GM21367 (cell line): ENCODE data around the gene CDCA3.
"Not testable (repeated sequence)": the region's sequence is repeated elsewhere in the genome, so short reads cannot be mapped to it uniquely, and the experiment has no call there.

Experiments used
- ATAC-seq: cut with Tn5 transposase; IDR thresholded peaks from one replicate; pipeline ENCODE4 v1.9.1; 2021; ENCODE audit not compliant: unreplicated experiment

CDCA3 gene

DNA sequence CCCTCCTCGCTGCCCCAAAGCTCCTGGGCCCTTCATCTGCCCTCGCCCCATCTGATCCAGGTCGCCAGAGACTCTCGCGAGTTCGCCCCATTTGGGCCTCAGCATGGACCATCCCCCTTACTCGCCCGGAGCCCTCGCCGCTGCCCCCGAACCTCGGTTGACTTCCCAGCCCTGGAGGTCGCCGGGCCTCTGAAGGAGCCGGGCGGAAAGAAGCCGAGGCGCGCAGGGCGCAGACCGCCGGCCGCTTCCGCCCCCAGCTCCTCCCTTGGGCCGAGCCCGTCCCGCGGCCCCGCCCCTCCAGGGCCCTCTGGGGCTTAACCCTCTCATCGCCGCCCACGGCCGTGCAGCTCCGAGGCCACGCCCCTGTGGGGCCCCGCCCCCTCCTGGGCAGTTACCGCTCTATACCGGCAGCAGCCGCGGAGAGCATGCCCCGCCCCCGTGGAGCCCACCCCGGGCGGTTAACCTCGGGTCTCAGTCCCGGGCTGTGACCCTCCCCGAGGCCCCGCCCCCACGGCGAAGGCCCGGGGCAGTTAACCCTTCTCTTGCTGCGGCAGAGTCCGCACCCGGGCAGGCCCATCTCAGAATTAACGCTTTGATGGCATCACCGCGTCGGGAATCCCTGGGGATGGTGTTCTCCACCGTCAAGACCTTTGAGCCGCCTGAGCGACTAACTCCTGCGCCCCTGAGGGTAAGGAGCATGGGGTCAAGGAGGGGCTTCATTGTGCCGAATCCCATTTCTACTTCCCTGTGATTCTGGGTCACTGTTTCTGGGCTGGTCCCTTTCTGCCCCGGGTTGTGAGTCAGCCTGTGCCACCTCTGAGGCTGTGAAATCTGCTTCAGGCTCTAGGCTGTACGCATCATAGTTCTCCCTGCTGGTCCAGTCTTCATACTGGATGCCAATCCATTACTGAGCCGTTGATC, 22.3 kb upstream of the CDCA3 start, which contains the start of gene SPSB2:
TSS of gene SPSB2 (minus strand) at position 210 of the 921 bp plus-strand sequence. CDS start 402 bp downstream, outside the sequence.
- ATAC-seq: peak; percentile 61

DNA sequence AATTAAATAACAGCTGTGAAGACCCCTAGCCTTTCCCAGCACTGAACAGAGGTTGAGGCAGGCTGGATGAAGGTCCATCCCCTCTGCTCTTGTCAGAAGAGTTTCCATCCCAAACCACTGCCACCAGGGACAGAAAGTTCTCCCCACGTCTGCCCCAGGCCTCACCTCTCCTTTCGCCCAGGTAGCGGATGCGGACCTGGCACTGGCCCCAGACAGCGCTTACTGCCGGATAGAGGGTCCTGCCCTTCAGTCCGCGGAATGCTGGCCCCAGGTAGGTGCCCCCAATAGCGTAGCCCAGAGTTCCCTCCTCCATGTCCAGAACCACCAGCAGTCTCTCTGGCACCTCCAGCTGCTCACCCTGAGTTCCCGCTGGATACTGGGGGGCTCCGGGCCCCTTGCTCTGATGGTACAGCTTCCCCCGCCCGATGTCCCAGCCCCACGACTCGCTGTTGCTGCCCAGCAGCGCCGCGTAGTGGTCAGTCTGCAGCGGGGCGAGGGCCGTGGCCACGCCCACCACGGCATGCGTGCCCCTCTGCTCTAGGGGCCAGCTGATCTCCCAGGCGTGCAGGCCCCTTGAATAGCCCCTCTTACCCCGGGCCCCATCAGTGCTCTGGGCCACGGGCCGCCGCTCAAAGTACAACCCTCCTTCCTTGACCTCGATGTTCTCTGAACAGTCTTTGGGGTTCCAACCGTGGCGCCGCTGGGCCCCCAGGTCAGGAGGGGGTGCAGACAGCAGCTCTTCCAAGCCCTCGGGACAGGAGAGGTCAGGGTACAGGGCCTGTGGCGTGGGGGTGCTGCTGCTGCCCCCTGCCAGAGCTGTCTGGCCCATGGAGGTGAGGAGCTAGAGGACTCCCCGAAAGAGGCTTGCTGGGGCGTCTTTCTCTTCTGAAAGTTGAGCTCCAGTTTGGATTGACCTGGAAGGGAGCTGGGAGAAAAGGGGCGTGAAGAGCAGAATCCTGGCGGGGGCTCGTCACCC, 21.3 kb upstream of the CDCA3 start:
- ATAC-seq: peak; percentile 28

DNA sequence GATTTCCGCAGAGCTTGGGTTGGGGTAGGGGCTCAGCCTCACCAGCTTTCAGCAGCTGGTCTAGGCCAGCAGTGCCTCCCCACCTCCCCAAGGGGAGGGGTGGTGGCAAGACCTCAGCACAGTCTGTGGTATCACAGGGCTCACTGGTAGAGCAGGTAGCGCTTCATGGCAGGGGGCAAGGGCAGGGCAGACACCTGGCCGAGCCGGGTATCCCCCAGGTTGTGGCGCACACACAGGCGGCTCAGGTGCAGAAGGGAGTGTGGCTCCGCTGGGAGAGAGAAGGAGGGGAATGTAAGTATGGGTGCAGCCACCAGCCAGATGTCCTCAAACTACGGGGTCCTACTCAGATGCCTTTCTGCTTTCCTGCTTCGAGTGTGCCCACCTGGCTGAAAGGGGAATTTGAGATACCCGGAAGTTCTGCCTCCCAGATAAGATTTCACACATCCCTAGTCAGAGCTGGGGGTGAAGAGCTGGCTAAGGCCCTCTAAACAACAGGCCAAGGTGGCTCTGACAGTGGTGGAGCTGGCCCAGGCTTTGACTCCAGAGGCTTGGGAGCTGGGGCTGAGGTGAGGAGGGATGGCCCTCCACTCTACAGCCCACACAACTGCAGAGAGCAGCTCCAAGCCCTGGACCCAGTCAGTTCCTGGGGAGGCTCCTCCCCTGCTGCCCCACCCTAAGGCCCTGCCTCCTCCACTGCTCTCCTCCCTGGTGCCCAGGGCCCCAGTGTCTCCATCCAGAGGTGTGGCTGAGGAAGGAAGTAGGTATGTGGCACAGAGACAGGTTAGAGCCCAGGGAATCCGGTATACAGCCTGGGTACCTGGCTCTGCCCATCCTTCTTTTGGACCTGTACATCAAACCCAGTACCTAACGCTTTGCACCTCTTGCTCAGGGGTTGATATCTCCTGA, 20.2 kb upstream of the CDCA3 start:
- ATAC-seq: no peak

DNA sequence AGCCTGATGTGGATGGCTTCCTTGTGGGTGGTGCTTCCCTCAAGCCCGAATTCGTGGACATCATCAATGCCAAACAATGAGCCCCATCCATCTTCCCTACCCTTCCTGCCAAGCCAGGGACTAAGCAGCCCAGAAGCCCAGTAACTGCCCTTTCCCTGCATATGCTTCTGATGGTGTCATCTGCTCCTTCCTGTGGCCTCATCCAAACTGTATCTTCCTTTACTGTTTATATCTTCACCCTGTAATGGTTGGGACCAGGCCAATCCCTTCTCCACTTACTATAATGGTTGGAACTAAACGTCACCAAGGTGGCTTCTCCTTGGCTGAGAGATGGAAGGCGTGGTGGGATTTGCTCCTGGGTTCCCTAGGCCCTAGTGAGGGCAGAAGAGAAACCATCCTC, 19.2 kb upstream of the CDCA3 start:
- not testable (repeated sequence) for ATAC-seq

DNA sequence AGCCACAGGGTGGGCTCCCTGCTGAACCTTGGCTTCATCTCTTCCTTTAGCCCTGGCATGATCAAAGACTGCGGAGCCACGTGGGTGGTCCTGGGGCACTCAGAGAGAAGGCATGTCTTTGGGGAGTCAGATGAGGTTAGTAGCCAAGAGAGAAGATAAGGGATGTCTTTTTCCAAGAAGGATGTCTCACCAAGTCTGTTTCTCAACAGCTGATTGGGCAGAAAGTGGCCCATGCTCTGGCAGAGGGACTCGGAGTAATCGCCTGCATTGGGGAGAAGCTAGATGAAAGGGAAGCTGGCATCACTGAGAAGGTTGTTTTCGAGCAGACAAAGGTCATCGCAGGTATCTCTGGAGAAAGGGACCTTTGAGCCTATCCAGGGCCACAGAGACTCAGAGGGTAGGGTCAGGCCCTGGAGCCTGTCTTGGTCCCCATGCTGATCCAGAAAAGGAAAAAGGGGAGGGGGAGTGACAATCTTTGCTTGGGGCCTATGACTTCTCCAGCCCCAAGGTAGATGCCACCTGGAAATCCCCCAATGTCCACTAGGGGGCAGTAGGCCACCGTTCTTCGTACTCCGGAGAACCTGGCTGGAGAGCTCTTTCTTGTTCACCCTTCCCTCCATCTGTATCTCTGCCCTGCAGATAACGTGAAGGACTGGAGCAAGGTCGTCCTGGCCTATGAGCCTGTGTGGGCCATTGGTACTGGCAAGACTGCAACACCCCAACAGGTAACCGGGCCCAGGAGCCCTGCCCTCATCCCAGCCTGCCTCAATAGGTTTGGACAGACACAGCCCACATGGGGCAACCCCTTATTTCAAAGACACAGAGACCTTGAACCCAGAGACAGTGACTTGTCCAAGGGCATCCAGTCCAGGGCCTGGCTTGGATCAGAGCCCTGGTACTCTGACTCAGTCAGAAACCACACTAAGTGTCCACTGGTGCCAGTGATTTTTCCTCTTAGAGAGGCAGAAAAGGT, 18.2 kb upstream of the CDCA3 start:
- no peak for ATAC-seq

DNA sequence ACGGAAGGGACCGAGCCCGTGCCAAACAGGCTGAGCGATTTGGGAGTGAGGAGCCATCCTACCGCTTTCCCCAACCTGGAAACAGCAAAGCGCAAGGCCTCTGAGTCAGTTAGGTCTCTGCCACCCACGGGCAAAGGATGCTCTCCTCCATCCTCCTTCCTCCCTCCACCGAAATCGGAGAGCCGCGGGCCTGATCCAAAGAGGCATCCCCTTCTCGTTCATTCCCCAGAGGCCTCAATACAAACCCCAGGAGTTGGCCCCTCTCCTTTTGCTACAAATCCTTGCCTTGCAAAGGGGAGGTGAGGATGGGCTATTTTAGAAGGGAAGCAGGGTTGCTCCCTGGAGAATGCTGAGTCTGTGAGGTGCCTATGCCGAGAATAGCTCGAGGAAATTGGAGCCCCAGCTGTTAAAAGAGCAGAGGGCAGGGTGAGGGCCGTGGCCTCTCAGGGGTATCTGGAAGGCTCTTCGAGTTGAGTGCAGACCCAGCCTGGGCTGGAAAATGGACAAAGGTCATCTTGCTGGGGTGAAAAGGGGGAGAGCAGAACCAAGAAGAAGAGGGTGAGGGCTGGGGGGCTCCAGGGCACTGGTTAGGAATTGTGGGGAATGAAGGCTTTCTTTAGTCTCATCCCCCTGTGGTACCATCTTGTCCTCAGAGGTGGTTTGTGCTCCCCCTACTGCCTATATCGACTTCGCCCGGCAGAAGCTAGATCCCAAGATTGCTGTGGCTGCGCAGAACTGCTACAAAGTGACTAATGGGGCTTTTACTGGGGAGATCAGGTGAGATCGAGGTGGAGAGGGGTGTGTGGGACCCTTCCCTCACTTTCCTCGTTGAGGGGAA, 17.3 kb upstream of the CDCA3 start:
- no peak for ATAC-seq

DNA sequence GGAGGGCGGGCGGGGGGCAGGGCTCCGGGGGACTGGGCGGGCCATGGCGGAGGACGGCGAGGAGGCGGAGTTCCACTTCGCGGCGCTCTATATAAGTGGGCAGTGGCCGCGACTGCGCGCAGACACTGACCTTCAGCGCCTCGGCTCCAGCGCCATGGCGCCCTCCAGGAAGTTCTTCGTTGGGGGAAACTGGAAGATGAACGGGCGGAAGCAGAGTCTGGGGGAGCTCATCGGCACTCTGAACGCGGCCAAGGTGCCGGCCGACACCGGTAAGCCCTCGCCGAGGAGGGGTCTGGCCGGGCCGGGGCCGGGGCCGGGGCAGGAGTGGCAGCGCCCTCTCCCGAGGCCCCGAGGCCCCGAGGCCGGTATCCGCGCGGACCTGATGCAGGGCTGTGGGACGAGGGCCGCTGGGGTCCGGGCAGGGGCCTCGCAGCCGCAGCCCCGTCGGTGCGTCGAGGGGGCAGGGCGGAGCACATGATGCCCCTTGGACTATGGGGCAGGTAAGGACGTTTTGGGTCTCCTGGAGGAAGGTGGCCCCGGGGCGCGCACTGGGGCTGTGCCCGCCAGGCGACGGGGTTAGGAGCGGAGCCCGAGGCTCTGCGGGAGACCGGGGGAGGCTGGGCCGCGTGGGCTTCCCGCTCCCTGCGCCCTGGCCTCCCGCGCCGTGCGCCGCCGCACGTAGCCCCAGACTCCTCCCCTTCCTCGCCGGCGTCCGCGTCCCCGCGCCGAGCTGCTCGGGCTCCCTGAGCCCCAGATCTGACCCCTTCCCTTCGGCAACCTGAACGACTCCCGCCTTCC, 16.5 kb upstream of the CDCA3 start, which contains the start of gene TPI1:
TSS of gene TPI1 (plus strand) at position 119 of the 798 bp plus-strand sequence. CDS start at position 155, 36 bp downstream.
- peak; percentile 30 for ATAC-seq

DNA sequence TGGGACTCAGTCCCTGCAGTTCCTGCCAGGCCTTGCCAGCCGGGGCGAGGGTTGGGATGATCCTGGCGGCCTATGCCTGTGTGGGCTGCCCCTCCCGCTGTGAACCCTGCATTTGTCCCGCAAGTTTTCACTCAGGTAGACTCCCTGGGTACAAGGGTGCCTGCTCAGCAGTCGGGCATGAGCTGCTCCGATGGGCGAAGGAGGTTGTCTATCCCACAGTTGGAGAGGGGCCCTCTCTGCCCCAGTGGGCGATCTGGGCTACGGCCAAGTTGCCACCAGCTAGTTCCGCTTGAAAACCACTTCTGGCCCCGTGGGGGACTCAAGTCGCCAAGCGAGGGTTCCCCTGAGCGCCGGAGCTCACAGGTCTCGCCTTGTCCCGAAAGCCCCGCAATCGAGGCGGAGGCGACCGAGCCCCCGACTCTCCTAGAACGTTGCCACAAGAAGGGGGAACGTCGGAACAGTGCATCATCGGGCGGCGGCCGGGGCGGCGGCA, 15.9 kb upstream of the CDCA3 start:
- peak; percentile 6 for ATAC-seq

DNA sequence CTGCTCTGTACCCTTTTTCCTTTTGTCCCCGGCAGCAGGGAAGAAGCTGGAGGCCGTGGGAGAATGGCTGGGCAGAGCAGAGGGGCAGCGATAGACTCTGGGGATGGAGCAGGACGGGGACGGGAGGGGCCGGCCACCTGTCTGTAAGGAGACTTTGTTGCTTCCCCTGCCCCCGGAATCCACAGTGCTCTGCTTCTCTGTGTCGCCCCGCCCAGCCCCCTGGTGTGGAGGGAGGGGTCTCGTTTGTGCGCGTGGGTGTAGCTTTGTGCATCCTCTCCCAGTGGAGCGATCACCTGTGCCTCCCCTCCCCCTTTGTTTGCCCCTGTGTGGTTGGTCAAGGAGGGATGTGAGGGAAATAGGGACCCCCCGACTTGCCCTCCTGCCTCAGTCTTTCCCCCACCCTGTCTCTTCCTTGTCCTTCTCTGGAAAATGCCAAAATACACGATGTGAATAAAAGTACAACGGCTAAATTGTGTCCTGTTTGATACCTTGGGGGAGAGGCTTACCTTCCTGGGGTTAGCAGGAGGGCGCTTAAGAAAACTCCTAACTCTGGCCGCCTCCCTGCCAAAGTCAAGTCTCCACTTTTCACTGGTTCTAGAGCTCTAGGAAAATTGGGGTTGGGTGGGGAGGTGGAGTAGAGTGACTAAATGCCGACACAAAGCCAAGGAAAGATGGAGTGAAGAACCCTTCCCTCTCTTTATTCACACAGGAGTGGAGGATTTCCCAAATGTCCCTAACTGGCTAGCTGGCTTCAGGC, 15.3 kb upstream of the CDCA3 start:
- no peak for ATAC-seq

DNA sequence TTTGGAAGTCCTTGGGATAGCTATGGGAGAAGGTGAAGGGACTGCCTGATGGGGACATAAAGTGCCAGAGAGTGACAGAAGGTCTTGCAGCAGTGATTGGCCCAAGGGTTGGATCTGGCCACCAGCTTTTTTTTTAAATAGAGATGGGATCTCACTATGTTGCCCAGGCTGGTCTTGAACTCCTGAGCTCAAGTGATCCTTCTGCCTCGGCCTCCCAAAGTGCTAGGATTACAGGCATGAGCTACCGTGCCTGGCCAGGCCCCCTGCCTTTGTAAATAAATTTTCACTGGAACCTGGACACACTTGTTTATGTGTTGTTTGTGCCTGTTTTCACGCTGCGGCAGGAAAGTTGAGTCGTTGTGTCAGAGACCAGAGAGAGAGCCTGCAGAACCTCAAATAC, 14.2 kb upstream of the CDCA3 start:
- ATAC-seq: not testable (repeated sequence)

DNA sequence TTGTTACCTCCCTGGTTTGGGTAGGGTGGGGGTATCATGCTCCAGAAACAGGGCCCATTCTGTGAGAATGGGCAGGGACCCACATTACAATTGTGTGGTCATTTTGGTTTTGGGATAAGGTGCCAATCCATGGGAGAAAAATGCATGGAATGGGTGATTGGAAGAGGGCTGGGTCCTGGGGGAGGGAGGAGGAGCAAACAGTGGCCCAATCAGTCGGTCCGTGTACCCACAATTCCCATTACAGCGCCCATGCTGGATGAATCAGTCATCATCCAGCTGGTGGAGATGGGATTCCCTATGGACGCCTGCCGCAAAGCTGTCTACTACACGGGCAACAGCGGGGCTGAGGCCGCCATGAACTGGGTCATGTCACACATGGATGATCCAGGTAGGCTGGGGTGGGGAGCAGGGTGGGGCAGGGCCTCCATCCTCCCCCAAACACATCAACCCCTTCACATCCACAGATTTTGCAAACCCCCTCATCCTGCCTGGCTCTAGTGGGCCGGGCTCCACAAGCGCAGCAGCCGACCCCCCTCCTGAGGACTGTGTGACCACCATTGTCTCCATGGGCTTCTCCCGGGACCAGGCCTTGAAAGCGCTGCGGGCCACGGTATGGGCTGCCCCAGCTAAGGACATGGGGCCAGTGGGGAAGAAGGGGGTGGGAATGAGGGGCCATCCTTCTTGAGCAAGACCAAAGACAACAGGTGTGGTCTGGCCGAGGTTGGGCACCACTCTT, 12.7 kb upstream of the CDCA3 start:
- no peak for ATAC-seq

DNA sequence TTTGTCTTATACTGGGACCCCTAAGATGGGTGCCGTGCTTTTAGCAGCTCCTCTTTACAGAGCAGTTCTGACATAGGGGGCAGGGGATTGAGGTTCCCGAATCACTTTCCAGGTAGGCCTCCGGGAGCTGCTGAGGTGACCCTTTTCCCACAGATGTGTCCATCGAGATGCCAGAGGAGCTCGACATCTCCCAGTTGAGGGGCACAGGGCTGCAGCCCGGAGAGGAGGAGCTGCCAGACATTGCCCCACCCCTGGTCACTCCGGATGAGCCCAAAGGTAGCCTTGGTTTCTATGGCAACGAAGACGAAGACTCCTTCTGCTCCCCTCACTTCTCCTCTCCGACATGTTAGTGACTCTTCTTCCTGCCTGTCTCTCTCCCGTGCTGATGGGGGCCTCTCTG, 11.9 kb upstream of the CDCA3 start:
- ATAC-seq: no peak

DNA sequence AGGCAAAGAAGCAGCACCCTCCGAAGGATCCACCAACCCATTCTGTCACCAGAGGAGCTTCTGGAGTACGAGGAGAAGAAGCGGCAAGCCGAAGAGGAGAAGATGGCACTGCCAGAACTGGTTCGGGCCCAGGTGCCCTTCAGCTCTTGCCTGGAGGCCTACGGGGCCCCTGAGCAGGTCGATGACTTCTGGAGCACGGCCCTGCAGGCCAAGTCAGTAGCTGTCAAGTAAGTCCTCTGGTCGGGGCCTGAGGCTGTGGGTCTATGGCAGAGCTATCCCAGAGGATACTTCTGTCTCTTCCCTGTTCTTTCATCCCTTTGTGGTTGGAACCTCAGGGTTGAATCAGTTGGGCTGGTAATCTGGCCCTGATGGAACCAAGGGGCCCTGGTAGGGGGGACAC, 10.3 kb upstream of the CDCA3 start:
- ATAC-seq: no peak

DNA sequence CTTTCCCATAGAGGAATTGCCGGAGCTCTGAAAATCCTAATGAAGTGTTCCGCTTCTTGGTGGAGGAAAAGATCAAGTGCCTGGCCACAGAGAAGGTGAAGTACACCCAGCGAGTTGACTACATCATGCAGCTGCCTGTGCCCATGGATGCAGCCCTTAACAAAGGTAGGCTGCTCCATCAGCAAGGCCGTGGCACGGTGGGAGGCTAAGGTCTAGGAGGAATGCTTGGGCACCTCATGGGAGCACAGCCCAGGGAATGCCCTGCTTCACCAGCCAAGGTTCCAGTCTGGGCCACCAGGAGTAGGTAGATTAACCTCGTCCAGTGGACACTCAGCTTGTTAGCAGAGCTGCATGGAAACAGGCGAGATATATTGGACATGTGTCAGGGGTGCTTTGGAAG, 9.9 kb upstream of the CDCA3 start:
- no peak for ATAC-seq

DNA sequence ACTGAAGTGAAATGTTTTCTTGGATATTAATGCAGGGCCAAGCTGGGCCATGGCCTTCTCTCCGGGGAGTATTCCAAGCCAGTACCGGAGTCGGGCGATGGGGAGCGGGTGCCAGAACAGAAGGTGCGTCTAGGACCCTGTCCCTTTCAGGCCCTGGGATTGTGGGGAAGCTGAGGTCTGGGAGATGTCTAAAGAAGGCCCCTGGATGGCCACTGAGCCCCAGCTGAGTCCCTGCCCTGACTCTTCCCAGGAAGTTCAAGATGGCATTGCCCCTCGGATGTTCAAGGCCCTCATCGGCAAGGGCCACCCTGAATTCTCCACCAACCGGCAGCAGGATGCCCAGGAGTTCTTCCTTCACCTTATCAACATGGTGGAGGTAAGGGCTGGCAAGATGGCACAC, 9.0 kb upstream of the CDCA3 start:
- ATAC-seq: no peak

DNA sequence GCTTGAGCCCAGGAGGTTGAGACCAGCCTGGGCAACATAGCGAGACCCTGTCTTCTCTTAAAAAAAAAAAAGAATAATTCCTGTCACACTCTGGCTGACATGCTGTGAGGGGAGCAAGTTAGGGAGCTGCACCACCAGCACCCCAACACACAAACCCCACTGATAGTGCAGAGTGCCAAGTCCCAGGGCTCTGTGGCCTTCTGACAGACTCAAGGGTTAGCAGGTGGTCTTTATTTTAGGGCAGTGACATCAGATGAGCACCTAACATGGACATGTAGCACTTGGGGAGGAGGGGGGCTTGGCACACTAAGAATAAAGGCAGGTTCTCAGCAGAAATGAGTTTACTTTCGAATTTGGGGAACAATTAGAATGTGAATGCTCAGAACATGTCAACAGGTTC, 7.7 kb upstream of the CDCA3 start:
- no peak for ATAC-seq
